ENCODE data around the gene GIMAP8.
"Not testable (repeated sequence)": the region's sequence is repeated elsewhere in the genome, so short reads cannot be mapped to it uniquely, and the experiment has no call there.

GIMAP8 gene

DNA sequence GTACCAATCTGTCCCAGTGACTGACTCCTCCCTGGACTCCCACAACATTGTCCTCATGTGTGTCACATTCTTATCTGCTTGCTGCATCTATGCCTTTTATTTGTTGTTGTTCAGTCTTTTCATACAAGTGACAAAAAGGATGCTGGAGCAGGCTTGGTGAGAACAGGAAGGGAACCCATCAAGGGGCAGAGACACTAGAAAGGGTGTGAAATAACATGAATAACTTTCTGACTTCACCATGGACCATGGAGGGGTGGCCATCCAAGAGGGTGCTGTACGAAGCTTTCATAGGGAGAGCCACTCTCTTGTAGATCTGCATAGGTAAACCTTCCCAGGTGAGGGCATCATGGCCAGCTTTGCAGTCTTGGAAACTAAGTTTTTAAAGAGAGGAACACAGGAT is 14.5 kb downstream of the GIMAP8 start:
- no peak for DNase-seq (ENCODE audit: low read depth)

DNA sequence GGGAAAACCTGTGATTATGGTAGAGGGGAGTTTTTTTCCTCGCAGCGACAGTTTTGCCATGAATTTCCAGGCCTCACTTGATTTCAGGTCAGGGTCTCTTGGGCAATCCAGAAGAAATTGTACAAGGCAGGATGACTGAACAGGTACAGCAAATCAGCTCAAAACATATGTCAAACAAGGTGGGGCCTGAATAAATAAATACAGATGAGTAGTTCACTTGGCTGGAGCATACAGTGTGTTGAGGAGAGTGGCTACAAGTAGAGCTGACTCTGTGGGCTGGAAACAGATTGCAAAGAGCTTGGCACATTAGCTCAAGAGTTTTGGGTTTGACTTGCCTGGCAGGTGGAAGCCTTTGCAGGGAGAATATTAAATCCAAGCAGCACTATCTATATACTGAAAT is 15.0 kb downstream of the GIMAP8 start:
- no peak for DNase-seq (ENCODE audit: low read depth)

DNA sequence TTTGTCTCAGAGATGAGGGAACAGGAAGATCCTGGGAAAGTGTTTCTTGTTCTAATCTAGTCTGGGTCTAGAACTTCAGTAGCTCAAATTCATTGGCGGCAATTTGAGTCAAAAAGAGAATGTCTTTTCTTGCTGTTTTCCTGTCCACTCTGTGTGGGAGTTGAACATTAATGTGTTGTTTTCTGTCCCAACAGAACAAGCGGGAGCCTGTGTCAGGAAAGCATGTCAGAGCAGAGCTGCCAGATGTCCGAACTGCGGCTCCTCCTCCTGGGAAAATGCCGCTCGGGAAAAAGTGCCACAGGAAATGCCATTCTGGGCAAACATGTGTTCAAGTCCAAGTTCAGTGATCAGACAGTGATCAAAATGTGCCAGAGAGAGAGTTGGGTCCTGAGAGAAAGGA is 16.0 kb downstream of the GIMAP8 start:
- DNase-seq (ENCODE audit: low read depth) = no peak

DNA sequence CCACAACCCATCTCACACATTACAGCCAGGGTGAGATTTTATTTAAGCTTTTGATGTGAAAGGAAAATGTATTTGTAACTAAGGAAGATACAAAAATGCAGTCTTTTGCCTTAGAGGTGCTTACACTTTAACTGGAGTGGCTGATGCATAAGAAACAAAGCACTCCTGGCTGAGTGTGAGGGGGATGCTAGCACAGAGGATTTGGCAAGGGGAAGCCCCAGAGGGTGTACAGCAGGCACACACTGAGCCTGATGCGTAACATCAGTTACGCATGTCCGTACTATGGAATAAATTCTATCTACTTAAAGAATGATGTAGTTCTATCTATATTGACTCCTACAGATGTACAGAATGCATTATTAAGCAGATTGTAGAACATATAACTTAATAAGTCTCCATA is 17.8 kb downstream of the GIMAP8 start:
- DNase-seq (ENCODE audit: low read depth) = no peak

DNA sequence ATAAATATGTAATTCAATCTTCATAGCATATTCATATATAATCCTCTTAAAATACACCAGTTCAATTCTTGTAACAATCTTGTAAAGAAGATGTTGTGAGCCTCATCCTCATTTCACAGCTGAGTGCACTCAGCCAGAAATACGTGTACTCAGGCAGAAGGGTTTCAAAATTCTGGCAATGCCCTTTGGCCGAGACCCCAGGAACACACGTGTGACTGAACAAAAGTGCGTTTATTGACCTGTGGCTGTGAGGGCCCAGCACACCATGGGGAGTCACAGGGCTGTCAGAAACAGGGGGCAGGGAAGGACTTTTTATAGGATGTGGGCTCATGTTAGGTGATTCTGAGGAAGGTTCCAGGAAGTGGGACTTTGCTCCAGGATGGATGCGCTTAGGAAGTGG is 21.5 kb downstream of the GIMAP8 start:
- DNase-seq (ENCODE audit: low read depth) = no peak

DNA sequence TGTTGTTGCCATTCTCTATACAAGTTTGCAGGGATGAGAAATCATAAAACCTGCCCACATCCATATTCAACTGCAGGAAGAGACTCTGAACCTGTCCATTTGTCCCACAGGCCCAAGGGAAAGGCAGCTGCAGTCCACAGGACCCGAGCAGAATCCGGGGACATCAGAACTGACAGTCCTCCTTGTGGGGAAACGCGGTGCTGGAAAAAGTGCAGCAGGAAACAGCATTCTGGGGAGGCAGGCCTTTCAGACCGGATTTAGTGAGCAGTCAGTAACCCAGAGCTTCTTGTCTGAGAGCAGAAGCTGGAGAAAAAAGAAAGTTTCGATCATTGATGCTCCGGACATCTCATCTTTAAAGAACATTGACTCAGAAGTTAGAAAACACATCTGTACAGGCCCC is 23.5 kb downstream of the GIMAP8 start:
- DNase-seq (ENCODE audit: low read depth) = no peak

DNA sequence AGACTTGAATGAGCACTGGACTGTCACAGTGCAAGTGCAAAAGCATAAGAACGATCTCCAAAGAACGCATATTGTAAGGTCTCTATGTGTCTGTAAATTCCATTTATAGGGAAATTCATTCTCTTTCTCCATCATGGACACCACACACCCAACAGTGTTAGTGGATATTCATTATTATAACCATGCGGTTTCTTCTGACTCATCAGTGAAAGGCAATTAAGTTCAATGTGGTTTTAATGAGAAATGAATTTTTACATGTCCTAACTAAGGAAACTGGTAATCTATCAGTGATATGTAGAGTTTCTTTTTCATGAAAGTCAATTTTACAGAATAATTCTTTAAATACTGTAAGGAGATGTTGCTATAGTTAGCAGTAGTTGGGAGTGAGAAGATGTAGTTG is 25.9 kb downstream of the GIMAP8 start:
- no peak for DNase-seq (ENCODE audit: low read depth)

DNA sequence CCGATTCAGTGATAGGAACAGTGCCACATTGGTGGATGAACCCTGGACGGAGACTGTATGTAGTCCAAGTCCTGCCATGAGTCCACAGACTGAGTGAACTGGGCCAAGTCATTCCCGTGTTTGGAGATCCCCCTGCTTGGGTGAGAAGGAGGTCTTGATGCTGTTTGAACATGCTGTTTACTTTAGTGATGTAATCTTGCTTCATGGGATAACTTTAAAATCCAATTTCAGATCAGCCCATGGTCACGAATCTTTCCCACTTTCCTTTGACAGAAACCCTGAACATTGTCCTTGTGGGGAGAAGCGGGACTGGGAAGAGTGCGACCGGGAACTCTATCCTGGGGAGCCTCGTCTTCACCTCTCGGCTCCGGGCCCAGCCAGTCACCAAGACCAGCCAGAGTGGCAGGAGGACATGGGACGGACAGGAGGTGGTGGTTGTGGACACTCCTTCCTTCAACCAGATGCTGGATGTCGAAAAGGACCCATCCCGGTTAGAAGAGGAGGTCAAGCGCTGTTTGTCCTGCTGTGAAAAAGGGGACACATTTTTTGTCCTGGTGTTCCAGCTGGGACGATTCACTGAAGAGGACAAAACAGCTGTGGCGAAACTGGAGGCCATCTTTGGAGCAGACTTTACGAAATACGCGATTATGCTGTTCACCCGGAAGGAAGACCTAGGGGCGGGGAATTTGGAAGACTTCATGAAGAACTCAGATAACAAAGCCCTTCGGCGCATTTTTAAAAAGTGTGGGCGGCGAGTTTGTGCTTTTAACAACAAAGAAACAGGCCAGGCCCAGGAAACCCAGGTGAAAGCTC is 26.6 kb downstream of the GIMAP8 start:
- DNase-seq (ENCODE audit: low read depth) = no peak

DNA sequence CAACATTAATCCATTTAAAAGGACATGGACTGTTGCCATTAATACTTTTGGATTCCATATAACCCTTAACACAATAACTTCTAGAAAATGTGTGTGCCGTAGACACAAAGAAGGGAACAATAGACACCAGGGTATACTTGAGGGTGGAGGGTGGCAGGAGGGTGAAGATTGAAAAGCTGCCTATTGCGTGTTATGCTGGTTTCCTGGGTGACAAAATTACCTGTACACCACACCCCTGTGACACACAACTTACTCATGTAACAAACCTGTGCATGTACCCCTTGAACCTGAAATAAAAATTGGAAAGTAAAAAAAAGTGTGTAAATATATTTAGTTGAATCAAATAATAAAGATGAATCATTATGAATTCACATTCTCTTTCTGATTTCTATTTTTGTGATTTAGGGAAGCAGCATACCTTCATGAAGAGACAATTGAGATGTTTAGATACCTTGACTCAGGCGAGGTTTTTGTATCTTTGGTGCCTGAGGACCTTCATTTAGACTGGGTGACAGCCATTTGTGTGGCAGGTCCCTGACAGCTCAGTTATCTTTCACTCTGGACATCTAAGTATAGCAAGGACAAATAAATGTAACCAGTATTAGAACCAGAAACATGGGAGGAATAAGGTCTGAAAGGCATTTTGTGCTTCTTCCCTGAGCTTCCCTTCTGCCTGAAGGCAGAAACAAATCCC is 28.7 kb downstream of the GIMAP8 start:
- DNase-seq (ENCODE audit: low read depth) = no peak

DNA sequence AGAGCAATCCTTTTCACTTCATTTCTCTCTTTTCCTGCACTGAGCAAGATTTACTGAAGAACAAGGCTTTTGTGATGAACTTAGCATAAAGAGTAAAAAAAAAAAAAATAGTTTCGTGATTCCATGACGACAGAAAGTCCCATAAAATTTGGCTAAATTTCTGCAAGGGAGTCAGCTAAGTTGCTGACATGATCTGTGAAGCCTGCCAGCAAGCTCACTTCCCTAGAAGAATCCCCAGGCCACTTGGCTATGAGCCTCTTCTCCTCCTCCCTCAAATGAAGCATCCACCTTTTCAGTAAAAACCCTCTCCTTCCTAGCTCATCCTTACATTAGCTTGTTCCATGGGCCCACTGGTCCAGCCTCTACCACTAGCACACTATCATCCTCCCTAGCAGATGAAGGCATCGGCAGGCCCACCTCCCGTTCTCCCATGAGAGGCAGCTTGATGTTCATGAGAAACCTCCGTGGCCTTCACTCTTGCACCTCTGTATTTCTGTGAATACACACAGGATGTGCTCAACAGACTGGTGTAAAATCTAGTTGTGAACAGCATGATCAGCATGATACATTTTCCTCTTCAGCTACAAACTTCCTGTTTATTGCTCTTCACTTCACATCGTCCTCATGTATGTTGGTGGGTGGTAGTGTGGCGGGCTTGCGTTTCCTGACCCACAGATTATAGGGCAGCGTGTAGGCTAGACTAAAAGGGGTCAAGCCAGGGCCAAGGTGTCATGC is 30.9 kb downstream of the GIMAP8 start:
- DNase-seq (ENCODE audit: low read depth) = no peak

DNA sequence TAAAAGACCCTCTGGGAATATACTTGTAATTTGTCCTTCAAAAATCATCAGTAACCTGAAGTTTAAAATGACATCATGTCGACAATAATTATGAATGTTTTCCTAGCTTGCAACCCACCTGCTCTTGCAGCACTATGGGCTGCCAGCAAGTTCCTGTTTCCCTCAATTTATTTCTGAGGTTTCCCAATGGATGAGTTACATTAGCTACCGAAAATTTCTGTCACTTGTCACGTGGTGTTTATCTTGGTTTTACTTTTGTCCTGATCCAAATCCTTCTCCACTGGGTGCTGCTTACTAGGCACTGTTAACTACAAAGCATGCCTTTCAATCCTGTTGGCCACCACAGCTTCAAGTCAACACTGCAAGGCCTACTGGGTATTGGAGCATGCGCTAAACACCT is 31.5 kb downstream of the GIMAP8 start:
- DNase-seq (ENCODE audit: low read depth) = no peak

DNA sequence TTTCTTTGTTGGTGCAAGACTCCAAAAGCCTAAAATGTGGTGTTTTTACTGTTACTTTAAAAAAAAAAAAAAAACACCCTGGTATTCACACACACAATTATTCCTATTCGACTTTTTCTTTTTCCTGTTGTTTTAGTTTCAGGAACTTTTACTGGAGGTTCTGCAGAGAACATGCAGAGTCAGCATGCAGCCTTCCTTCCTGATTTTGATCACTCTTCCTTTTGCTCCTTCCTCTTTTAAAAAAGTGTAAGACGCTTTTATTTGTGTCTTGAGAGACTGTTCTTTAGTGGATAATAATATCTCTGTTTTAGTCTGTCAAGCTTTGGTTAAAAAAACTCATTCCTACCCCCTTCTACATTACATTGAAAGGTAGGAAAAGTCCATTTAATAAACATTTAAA is 33.1 kb downstream of the GIMAP8 start:
- not testable (repeated sequence) for DNase-seq (ENCODE audit: low read depth)

DNA sequence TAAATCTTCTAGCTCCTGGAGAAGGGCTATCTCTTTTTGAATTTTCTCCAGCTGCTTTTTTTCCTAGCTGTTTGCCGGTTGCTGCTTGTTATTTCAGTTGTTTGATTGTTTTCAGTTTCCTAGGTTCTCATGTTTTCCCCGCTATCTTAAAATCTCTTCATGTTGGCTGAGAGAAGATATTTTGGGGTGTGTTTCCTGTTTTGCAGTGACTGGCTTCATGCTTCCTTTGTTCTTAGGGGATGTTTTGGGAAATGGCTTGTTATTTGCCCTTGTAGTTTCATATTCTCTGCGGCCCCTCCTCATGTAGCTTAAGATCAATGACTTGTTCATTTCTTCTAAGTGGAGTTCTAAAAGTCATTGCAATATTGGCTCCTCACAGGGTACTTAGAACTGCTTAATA is 33.6 kb downstream of the GIMAP8 start:
- DNase-seq (ENCODE audit: low read depth) = not testable (repeated sequence)

DNA sequence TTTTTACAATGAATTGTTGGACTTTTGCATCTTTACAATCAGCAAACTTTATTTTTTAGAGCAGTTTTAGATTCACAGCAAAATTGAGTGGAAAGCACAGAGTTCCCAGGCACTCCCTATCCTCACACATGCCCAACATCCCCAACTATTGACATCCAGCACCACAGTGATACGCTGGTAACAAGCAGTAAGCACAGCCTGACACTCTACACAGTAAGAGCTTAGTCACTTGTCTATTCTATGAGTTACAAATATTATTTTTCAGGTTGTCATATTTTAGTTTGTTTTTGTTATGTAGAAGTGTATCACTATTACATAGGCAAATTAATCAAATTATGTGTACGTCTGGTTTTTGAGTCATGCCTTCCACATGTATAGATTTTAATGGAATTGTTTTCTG is 37.2 kb downstream of the GIMAP8 start:
- no peak for DNase-seq (ENCODE audit: low read depth)

DNA sequence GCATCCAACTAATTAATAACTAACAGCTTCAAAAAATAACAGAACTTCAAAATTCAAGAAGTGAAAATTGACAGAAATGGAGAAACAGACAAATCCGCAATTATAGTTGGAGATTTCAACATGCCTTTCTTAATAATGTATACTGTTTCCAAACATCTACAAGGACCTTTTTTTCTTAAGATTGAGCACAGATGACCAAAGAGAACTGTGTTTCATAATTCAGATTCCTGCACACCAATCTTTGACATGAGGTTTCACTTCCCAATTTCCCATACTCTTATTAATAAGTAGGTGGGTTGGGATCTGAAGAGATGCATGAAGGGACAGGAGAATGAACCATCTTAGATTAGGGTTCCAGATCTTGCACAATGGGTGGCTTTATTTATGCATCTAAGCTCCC is 39.4 kb downstream of the GIMAP8 start:
- no peak for DNase-seq (ENCODE audit: low read depth)

DNA sequence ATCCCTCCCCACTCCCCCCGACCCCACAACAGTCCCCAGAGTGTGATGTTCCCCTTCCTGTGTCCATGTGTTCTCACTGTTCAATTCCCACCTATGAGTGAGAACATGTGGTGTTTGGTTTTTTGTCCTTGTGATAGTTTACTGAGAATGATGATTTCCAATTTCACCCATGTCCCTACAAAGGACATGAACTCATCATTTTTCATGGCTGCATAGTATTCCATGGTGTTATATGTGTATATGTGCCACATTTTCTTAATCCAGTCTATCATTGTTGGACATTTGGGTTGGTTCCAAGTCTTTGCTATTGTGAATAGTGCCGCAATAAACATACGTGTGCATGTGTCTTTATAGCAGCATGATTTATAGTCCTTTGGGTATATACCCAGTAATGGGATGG is 43.0 kb downstream of the GIMAP8 start:
- not testable (repeated sequence) for DNase-seq (ENCODE audit: low read depth)

DNA sequence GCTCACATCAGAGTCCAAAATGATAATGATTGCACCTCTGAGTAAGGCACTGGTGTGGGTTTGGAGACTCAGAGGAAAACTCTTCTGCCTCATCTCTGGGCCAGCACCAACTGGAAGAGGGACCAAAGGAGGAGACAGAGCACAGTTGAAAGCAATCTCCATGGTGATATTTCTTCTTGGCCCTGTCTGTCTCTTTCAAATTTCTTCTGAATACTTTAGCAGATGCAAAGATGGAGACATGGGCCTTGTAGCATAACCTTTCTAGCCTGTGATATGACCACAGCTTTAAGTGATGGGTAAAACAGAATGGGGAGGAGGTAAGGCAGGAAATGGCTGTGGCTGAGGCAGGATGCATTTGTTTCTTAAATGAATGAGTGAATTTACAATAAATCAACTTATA is 52.1 kb downstream of the GIMAP8 start:
- DNase-seq (ENCODE audit: low read depth) = no peak

DNA sequence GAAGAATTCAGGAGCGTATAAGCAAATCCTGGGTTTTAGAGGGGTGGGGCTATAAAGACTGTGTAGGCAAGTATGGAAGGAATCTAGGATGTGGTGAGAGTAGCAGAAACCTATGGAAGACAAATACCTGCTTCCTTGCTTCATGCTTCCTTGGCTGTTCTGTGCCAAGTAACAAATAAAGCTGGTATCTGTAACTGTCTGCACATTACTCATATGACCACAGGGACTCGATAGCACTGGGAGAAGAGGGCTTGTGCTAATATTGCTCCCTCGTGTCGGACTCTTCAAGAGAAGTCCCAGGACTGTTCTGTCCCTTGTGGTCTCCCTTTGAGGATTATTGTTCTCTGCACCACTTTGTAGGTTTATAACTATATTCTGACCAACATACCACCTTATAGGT is 52.7 kb downstream of the GIMAP8 start:
- no peak for DNase-seq (ENCODE audit: low read depth)

DNA sequence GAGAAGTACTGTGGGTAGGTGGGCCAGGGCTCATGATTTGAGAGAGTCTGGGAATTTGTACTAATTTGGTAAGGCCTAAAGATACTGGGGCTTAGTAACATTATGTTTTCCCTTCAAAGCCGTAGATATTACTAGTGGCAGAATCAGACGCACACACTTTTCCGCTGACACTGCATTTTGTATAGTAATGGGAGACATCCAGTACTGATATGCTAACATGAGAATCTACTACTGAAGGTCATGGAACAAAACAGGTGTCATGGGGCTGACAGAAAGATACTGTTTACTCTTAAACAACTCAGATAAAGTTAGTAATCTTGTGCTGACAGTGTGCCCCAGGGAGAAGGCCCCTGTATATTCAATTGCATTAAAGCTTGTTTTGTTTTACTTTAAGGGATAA is 53.2 kb downstream of the GIMAP8 start:
- DNase-seq (ENCODE audit: low read depth) = no peak

DNA sequence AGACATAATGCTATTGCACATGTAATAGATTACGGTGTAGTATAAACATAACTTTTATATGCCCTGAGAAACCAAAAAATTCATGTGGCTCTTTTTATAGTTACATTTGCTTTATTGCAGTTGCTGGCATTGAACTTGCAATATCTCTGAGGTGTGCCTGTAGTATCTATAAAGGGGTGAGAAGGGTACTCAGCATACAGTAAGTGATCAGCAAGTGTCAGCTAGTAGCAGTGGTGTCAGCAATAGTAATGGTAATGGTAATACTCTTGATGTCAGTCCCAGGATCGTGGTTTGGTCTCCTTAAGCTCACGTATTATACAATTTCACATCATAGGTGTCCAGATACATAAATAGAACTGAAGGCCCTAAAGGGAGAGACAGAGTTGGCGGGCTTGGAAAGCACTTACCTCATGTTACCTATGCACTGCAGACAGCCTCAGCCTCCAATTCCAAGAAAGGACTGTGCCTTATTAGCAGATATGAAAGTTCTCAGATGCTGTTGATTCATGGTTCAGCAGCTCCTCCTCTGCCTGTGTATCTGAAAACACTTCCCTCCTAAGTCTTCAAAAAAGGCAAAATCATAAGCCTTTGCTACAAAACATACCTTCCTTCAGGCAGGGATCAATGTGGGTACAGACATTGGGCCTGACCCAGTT is 57.6 kb downstream of the GIMAP8 start:
- no peak for DNase-seq (ENCODE audit: low read depth)

DNA sequence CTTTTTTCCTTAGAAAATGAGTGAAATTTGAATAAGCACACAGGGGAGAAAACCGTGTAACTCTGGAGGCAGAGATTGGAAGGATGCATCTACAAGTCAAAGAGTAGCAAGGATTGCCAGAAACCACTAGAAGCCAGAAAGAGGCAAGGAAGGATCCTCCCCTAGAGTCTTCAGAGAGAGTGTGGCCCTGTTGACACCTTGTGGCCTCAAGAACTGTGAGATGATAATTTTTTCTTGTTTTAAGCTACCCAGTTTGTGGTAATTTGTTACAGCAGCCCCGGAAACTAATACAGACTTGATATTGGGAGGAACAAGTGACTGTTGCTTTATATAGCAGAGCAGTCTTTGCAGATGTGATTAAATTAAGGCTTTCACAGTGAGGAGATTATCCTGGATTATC is 60.6 kb downstream of the GIMAP8 start:
- no peak for DNase-seq (ENCODE audit: low read depth)

DNA sequence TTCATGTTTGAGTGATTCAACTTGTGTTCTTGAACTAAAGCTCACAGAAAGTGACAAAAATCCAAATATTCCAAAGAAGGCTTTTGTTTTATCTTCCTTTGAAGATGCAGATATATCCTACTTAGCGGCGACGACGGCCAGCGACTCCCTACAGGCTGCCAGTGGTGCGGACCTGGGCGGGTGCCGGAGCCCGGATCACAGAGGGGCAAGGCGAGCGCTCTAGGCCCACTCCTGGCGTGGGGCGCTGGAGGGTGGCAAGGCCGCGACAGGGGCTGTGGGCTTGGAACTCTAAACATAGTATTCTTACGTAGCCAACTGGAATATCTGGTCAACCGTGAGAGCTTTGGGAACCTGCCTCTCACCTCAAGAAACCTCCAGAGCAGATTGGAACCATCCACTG is 63.3 kb downstream of the GIMAP8 start:
- DNase-seq (ENCODE audit: low read depth) = no peak

All from EH (cell line).